GM18907 (cell line): Measurements from ENCODE around the gene RPS8.
"Not testable (repeated sequence)": the region's sequence is repeated elsewhere in the genome, so short reads cannot be mapped to it uniquely, and the experiment has no call there.

Source experiments
- ATAC-seq: cut with Tn5 transposase; IDR thresholded peaks from one replicate; pipeline ENCODE4 v1.9.1; 2021; ENCODE audit warnings: mild to moderate bottlenecking, moderate library complexity; ENCODE audit not compliant: unreplicated experiment

Gene RPS8

GRCh38 chr1:44775078-44775929 is at the start of gene RPS8:
RPS8 (plus strand) TSS chr1:44775540; CDS start chr1:44775597, 57 bp downstream.
- ATAC-seq = peak; percentile 83

- peak; percentile 67 for ATAC-seq
Measured at GRCh38 chr1:44730741-44731512, 44.4 kb upstream of the RPS8 start, which contains the start of gene RNU5D-1. RNU5D-1 (minus strand) TSS chr1:44731170.

DNA sequence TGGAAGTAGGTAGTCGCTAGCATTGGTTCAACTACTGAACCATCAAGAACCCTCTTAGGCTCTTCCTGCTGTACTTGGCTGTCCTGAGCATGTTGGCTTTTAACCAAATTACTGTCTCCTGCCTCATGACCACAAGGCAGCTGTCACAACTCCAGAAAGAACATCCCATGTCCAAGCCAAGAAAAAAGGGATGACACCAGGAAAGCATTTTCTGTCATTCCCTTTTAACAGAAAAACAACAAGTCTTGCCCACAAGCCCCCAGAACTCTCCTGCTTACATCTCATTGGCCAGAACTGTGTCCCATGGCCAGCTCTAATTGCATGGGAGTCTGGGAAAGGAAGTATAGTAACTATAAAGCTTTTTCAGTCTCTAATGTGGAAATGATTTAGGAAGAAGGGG is 42.0 kb upstream of the RPS8 start:
- no peak for ATAC-seq

- no peak for ATAC-seq
Measured at GRCh38 chr1:44733784-44734183, 41.6 kb upstream of the RPS8 start.

- no peak for ATAC-seq
Measured at GRCh38 chr1:44735992-44736391, 39.3 kb upstream of the RPS8 start.

DNA sequence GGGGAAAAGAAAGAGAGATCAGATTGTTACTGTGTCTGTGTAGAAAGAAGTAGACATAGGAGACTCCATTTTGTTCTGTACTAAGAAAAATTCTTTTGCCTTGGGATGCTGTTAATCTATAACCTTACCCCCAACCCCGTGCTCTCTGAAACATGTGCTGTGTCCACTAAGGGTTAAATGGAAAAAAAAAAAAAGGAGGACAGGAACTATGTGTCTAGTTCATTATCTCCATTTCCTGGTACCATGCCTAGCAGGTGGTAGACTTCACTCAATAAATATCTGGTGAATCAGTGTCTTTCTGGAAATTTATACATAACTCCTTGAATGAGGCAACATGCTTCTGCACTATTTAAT is 36.4 kb upstream of the RPS8 start:
- not testable (repeated sequence) for ATAC-seq

GRCh38 chr1:44739307-44740178 is 35.8 kb upstream of the RPS8 start, which contains the start of gene KIF2C:
KIF2C (plus strand) TSS chr1:44739837; CDS start chr1:44739933, 96 bp downstream.
- peak; percentile 96 for ATAC-seq

- ATAC-seq = no peak
Measured at GRCh38 chr1:44740179-44740617, 35.1 kb upstream of the RPS8 start.

GRCh38 chr1:44743211-44743610 is 32.1 kb upstream of the RPS8 start:
- ATAC-seq = no peak

DNA sequence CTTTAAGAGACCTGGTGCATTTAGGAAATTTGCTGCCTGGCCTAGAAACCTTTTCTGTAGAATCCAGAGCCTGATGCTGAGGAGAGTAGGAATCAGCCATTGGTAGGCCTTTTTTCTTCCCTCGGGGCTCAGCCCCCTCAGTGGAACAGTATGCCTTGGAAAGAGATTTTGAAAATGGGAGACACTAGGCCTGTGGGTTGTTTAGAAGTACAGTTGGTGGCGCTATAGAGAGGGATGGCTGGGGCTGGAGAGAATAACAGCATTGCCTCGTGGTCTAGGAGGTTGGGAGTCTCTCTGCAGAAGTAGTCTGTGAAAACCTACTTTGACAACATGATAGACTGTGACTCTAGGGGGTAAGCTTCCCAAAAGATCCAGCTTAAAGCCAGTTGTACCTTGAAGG is 27.5 kb upstream of the RPS8 start:
- no peak for ATAC-seq

DNA sequence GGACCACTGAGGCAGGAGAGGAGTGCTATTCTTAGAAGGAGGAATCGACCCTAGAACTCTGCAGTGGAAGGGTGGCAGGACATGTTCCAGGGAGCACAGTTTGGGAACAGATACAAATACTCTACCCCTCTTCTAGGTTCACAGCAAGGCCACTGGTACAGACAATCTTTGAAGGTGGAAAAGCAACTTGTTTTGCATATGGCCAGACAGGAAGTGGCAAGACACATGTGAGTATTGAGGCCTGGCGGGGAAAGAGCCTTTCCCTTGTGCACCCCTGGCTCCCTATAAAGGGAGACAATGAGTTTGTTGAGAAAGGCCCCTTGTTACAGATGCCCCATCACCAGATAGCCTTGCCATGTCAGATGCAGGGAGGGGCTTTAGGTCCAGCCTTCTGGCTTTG is 17.9 kb upstream of the RPS8 start:
- peak; percentile 71 for ATAC-seq

GRCh38 chr1:44759077-44759476 is 16.3 kb upstream of the RPS8 start:
- no peak for ATAC-seq

DNA sequence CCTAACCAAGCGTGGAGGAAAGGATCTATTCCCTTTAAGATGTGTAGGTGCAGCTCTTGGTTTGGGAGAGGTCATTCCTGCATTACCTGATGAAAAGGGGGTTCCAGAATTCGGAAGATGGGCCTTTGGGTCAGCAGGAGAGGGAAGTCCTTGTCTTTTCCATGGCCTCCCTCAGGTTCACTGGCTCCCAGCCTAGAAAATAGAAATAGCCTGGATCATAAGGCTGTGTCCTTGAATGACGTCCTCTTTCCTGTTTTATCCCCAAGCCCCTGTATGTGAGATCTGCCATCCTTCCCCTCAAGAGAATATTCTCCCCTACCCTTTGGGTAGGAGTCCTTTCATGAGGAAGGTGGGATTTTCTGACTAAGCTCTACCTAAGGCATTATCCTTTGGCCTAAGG is 14.5 kb upstream of the RPS8 start:
- ATAC-seq = no peak

GRCh38 chr1:44766421-44766820 is 8.9 kb upstream of the RPS8 start:
- not testable (repeated sequence) for ATAC-seq

DNA sequence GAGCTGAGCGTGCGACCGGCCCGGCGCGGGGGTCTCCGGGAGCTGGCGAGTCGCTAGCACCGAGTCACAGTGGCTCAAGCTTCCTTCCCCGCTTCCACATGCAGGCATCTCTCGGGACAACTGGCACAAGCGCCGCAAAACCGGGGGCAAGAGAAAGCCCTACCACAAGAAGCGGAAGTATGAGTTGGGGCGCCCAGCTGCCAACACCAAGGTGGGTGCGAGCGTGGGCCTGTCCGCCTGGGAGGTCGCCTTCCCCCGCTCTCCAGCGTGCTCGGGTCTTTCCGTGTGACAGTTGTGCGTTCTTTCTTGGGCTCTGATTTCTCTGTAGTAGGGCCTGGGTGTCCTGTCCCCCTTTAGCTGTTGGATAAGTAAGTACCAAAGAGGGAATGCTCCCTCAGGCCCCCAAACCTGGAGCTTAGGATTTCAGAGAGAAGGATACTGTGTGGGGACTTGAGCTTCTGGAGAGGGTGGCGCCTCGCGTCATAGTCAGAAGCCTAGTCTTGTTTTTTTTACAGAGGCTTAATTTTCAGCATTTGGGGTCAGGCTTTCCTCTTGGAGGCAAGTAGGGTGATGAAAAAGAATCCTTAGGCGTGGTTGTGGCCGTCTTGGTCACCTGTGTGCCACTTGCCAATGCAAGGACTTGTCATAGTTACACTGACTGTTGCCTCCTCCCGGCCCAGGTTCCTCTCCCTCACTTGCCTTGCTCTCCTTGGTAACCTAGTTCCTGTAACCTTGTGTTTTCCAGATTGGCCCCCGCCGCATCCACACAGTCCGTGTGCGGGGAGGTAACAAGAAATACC is 790 bp downstream of the RPS8 start:
- no peak for ATAC-seq

DNA sequence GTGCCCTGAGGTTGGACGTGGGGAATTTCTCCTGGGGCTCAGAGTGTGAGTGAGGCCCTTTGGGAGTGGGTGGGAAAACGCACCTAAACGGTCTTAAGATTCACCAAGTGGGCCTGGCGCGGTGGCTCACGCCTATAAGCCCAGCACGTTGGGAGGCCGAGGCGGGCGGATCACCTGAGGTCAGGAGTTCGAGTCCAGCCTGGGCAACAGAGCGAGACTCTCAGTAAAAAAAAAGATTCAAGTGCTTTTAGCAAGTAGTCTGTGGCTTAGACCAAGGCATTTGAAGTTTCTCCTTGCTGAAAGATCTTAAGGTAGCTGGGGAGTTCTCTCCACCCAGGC is 1.4 kb downstream of the RPS8 start:
- no peak for ATAC-seq

GRCh38 chr1:44777547-44777946 is 2.2 kb downstream of the RPS8 start:
- no peak for ATAC-seq

DNA sequence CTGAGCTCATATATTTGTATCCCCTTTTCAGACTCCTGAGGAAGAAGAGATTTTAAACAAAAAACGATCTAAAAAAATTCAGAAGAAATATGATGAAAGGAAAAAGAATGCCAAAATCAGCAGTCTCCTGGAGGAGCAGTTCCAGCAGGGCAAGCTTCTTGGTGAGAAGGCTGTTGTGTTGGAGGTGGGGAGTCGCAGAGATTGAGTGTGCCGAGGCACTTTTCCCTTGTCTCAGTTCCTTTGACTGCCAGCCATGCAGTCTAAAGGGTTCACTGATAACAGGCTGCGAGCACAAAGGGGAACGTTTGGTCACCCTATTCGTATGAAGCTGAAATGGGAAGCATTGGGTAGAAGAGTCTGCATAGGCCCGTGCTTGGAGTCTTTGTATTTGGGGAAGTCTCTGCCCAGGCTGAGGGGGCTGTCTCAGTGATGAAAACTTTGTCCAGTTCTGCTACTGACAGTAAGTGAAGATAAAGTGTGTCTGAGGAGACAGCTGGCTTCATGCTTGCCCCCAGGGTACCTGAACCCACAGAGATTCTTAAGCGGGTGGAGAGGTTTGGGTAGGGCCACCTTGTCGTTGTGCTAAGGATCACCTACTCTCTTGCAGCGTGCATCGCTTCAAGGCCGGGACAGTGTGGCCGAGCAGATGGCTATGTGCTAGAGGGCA is 2.8 kb downstream of the RPS8 start:
- no peak for ATAC-seq

DNA sequence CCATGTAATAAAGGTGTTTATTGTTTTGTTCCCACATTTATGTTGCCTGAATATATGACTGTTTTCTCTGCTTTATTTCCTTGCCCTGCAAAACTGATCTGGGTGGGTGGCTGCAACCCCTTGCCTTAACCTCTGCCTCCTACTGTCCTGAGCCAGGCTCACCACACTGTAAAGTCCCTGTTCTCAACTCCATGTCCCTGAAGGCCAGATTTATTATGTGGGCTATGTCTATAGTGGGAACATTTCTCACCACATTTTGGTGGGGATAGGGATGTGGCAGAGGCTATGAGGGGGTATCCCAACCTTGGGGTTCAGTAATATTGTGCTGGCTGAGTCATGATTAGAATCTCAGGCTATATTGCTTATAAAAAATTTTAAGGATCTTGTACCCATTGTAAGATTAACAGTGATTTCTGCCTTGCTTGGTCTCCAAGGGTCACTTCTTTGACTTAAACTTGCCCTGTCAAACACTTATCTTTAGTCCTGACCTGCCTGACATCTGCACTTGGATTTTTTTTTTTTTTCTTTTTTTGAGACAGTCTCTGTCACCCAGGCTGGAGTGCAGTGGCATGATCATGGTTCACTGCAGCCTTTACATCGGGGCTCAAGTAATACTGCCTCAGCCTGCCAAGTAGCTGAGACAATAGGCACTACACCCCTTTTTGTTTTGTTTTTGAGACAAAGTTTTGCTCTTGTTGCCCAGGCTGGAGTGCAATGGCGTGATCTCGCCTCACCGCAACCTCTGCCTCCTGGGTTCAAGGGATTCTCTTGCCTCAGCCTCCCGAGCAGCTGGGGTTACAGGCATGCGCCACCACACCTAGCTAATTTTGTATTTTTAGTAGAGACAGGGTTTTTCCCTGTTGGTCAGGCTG is 3.6 kb downstream of the RPS8 start:
- ATAC-seq = no peak
